GM12875 (cell line): ENCODE results near the gene CIITA.

Experiments used
- H3K4me3 ChIP-seq: one replicate; pipeline ENCODE4 v1.5.1; 2011; ENCODE audit warnings: low read depth, low read length, control low read depth
- CTCF ChIP-seq: IDR thresholded peaks from 2 replicates; pipeline ENCODE4 v1.5.1; 2011; ENCODE audit warnings: low read depth, mild to moderate bottlenecking, control low read depth, inconsistent platforms, low read length, moderate library complexity, borderline replicate concordance; ENCODE audit not compliant: insufficient read depth

The CIITA gene

GRCh38 chr16:10833271-10833670, 43.7 kb upstream of the CIITA start:
- no peak for TF ChIP-seq CTCF

GRCh38 chr16:10834130-10834529, 42.9 kb upstream of the CIITA start:
- no peak for TF ChIP-seq CTCF
- H3K4me3 ChIP-seq = no peak overlapping the region

More at GRCh38 chr16:10833271-10833670, 43.7 kb upstream of the CIITA start:
- no peak overlapping the region for H3K4me3 ChIP-seq

- no peak overlapping the region for H3K4me3 ChIP-seq
- no peak for TF ChIP-seq CTCF
Measured at GRCh38 chr16:10834766-10835165, 42.2 kb upstream of the CIITA start.

GRCh38 chr16:10835281-10835931, 41.6 kb upstream of the CIITA start:
- TF ChIP-seq CTCF = no peak

GRCh38 chr16:10836174-10836853, 40.7 kb upstream of the CIITA start:
- no peak overlapping the region for H3K4me3 ChIP-seq
- no peak for TF ChIP-seq CTCF

More at GRCh38 chr16:10835281-10835931, 41.6 kb upstream of the CIITA start:
- no peak overlapping the region for H3K4me3 ChIP-seq

- no peak for TF ChIP-seq CTCF
- no peak overlapping the region for H3K4me3 ChIP-seq
Measured at GRCh38 chr16:10838621-10839278, 38.3 kb upstream of the CIITA start.
